H9 (cell line): ENCODE data around the gene ATF7. TPM values are rescaled to one million over a fixed set of nuclear protein-coding genes. Genes with fewer than 3 reads are reported as not detected.

Experiments used
- DNase-seq: peaks from one replicate; pipeline ENCODE4 v3.0.0-alpha.2; 2017
- H2AFZ ChIP-seq: one replicate; pipeline ENCODE4 v1.6.1; 2013; ENCODE audit warnings: mild to moderate bottlenecking, low read length, control low read depth, moderate library complexity
- H2AK5ac ChIP-seq: 2 replicates; pipeline ENCODE4 v1.6.1; 2013; ENCODE audit warnings: low read length, control low read depth, mixed read lengths; ENCODE audit not compliant: insufficient read length
- H2BK120ac ChIP-seq: one replicate; pipeline ENCODE4 v1.6.1; 2013; ENCODE audit warnings: low read depth, mild to moderate bottlenecking, low read length, control low read depth, inconsistent platforms; ENCODE audit not compliant: poor library complexity, severe bottlenecking
- H2BK12ac ChIP-seq: 2 replicates; pipeline ENCODE4 v1.6.1; 2013; ENCODE audit warnings: low read length, control low read depth, mixed read lengths, low read depth; ENCODE audit not compliant: insufficient read length
- H2BK15ac ChIP-seq: 2 replicates; pipeline ENCODE4 v1.6.1; 2013; ENCODE audit warnings: low read depth, low read length, control low read depth
- H2BK20ac ChIP-seq: one replicate; pipeline ENCODE4 v1.6.1; 2013; ENCODE audit warnings: low read depth, mild to moderate bottlenecking, low read length, control low read depth, inconsistent platforms; ENCODE audit not compliant: poor library complexity, severe bottlenecking
- H2BK5ac ChIP-seq: 2 replicates; pipeline ENCODE4 v1.6.1; 2013; ENCODE audit warnings: low read length, control low read depth, mixed read lengths; ENCODE audit not compliant: insufficient read length
- H3K14ac ChIP-seq: 2 replicates; pipeline ENCODE4 v1.6.1; 2013; ENCODE audit warnings: low read length, control low read depth; ENCODE audit not compliant: insufficient read depth
- H3K18ac ChIP-seq: 2 replicates; pipeline ENCODE4 v1.6.1; 2013; ENCODE audit warnings: low read depth, mild to moderate bottlenecking, mixed read lengths, low read length, control low read depth; ENCODE audit not compliant: insufficient read length
- H3K23ac ChIP-seq: 2 replicates; pipeline ENCODE4 v1.6.1; 2013; ENCODE audit warnings: low read length, control low read depth, mixed read lengths, low read depth; ENCODE audit not compliant: insufficient read length
- H3K23me2 ChIP-seq: 2 replicates; pipeline ENCODE4 v1.6.1; 2013; ENCODE audit warnings: low read depth, mild to moderate bottlenecking, mixed read lengths, low read length, control low read depth; ENCODE audit not compliant: insufficient read length, poor library complexity, severe bottlenecking
- H3K27ac ChIP-seq: 2 replicates; pipeline ENCODE4 v1.5.1; 2013; ENCODE audit warnings: low read length, control low read depth, mixed read lengths, low read depth; ENCODE audit not compliant: insufficient read length
- H3K27me3 ChIP-seq: 2 replicates; pipeline ENCODE4 v1.6.1; 2013; ENCODE audit warnings: low read length, control low read depth, inconsistent platforms; ENCODE audit not compliant: insufficient read depth
- H3K4ac ChIP-seq: 2 replicates; pipeline ENCODE4 v1.6.1; 2013; ENCODE audit warnings: low read depth, mild to moderate bottlenecking, control low read depth, inconsistent platforms, low read length, moderate library complexity
- H3K4me1 ChIP-seq: 2 replicates; pipeline ENCODE4 v1.6.1; 2013; ENCODE audit warnings: low read length, control low read depth, inconsistent platforms; ENCODE audit not compliant: insufficient read depth
- H3K4me2 ChIP-seq: 2 replicates; pipeline ENCODE4 v1.6.1; 2013; ENCODE audit warnings: low read length, control low read depth, mixed read lengths; ENCODE audit not compliant: insufficient read length, insufficient read depth
- H3K56ac ChIP-seq: 2 replicates; pipeline ENCODE4 v1.6.1; 2013; ENCODE audit warnings: low read depth, mild to moderate bottlenecking, mixed read lengths, low read length, control low read depth; ENCODE audit not compliant: insufficient read length
- H3K79me1 ChIP-seq: 2 replicates; pipeline ENCODE4 v1.6.1; 2013; ENCODE audit warnings: low read depth, mild to moderate bottlenecking, moderate library complexity, low read length, control low read depth, inconsistent platforms; ENCODE audit not compliant: insufficient read depth, poor library complexity, severe bottlenecking
- H3K79me2 ChIP-seq: 2 replicates; pipeline ENCODE4 v1.6.1; 2013; ENCODE audit warnings: low read length, control low read depth, inconsistent platforms; ENCODE audit not compliant: insufficient read depth
- H3K9ac ChIP-seq: 2 replicates; pipeline ENCODE4 v1.6.1; 2013; ENCODE audit warnings: low read length, control low read depth, mixed read lengths; ENCODE audit not compliant: insufficient read length; ENCODE audit errors: extremely low read depth
- H3K9me3 ChIP-seq: one replicate; pipeline ENCODE4 v1.6.1; 2013; ENCODE audit warnings: low read depth, low read length, inconsistent platforms; ENCODE audit not compliant: control insufficient read depth
- H3T11ph ChIP-seq: one replicate; pipeline ENCODE4 v1.6.1; 2013; ENCODE audit warnings: mild to moderate bottlenecking, low read length, control low read depth, inconsistent platforms
- H4K20me1 ChIP-seq: one replicate; pipeline ENCODE4 v1.6.1; 2013; ENCODE audit not compliant: control insufficient read depth, insufficient read length, insufficient read depth
- H4K5ac ChIP-seq: 2 replicates; pipeline ENCODE4 v1.6.1; 2013; ENCODE audit warnings: low read depth, mild to moderate bottlenecking, mixed read lengths, low read length, control low read depth; ENCODE audit not compliant: insufficient read length
- H4K8ac ChIP-seq: replicated peaks from 2 replicates; pipeline ENCODE4 v1.6.1; 2013; ENCODE audit warnings: low read length, control low read depth, mixed read lengths, low read depth; ENCODE audit not compliant: insufficient read length
- H4K91ac ChIP-seq: 2 replicates; pipeline ENCODE4 v1.6.1; 2013; ENCODE audit warnings: low read depth, mild to moderate bottlenecking, moderate library complexity, mixed read lengths, low read length, control low read depth; ENCODE audit not compliant: insufficient read length
- H3K27ac Mint-ChIP-seq, 3 experiments: 2 replicates in 2 of 3; 3 replicates in 1 of 3; pipeline ENCODE4 v1.8.0; 2020 to 2021; ENCODE audit warnings: mixed read lengths in 3 of 3, mild to moderate bottlenecking in 1 of 3, moderate library complexity in 1 of 3
- H3K27me3 Mint-ChIP-seq: 2 replicates; pipeline ENCODE4 v1.8.0; 2021; ENCODE audit warnings: low read depth, mild to moderate bottlenecking, moderate library complexity, mixed read lengths
- H3K36me3 Mint-ChIP-seq, 3 experiments: 2 replicates in 2 of 3; 3 replicates in 1 of 3; pipeline ENCODE4 v1.8.0; 2020 to 2021; ENCODE audit warnings: low read depth in 3 of 3, mixed read lengths in 3 of 3; ENCODE audit not compliant: insufficient read depth in 1 of 3
- H3K4me1 Mint-ChIP-seq, 2 experiments: 2 replicates each; pipeline ENCODE4 v1.8.0; 2020; ENCODE audit warnings: mixed read lengths in 2 of 2
- H3K4me3 Mint-ChIP-seq, 2 experiments: 2 replicates in 1 of 2; 3 replicates in 1 of 2; pipeline ENCODE4 v1.8.0; 2020 to 2021; ENCODE audit warnings: mild to moderate bottlenecking in 2 of 2, mixed read lengths in 2 of 2, moderate library complexity in 1 of 2
- H3K9me3 Mint-ChIP-seq, 2 experiments: 2 replicates in 1 of 2; 3 replicates in 1 of 2; pipeline ENCODE4 v1.8.0; 2020; ENCODE audit warnings: mild to moderate bottlenecking in 2 of 2, mixed read lengths in 2 of 2, moderate library complexity in 1 of 2
- CTCF ChIP-seq: fragments of 200-600 bp; sonication (generic); conservative IDR thresholded peaks from 3 replicates; pipeline ENCODE4 v1.8.0; 2021; ENCODE audit warnings: antibody characterized with exemption, mild to moderate bottlenecking
- WGBS: extraction: QIAGEN DNeasy Blood & Tissue Kit; methylation state at CpG from one replicate; pipeline ENCODE4 v1.1.7; 2013; ENCODE audit warnings: missing lambda C conversion rate, low lambda C conversion rate, mixed read lengths; ENCODE audit not compliant: insufficient read length; ENCODE audit errors: extremely low coverage; 5-methylcytosine and 5-hydroxymethylcytosine counted together
- total RNA-seq: library from RNA; stranded (reverse); gene quantifications from 2 replicates; pipeline ENCODE4 v1.2.1, GENCODE V29; 2021

ATF7 gene
- total RNA-seq, 1 experiment from 2014 or later, result 17.7 TPM

- Mint-ChIP-seq H3K36me3 (peaks cover 3 to 28% (median 4%) of the 10 kb centered on the region in 3 experiments; a peak in 4 of 7 replicates), H3K27ac (peak overlapping the region in 1 of 3 experiments; percentile 19; a peak in 2 of 7 replicates)
- no CpG with 5 or more reads among the region's 6 CpGs for WGBS
These were observed 111.4 kb downstream of the ATF7 start for GRCh38 chr12:53514628-53515290.

More at GRCh38 chr12:53514628-53515290, 111.4 kb downstream of the ATF7 start:
- no peaks in the 10 kb centered on the region for H3K27me3 ChIP-seq
- Mint-ChIP-seq H3K4me3 (no peak overlapping the region), H3K27me3 (no peaks in the 10 kb centered on the region), H3K4me1 (peaks cover 0 to 8% of the 10 kb centered on the region in 2 experiments; a peak in 3 of 4 replicates), H3K9me3 (no peaks in the 10 kb centered on the region)
- H3T11ph ChIP-seq, result no peak overlapping the region
- no peak for TF ChIP-seq CTCF
- H3K23me2 ChIP-seq, result no peaks in the 10 kb centered on the region
- no peaks in the 10 kb centered on the region for H4K20me1 ChIP-seq
- no peak overlapping the region for H4K5ac ChIP-seq
- no peak overlapping the region for H2BK5ac ChIP-seq
- no peak overlapping the region for H3K4me2 ChIP-seq
- no peak overlapping the region for H3K9ac ChIP-seq
- H3K9me3 ChIP-seq, result no peaks in the 10 kb centered on the region
- H2BK15ac ChIP-seq, result no peak overlapping the region
- H2BK120ac ChIP-seq, result no peak overlapping the region
- H3K56ac ChIP-seq, result no peak overlapping the region
- H3K18ac ChIP-seq, result no peak overlapping the region
- no peak overlapping the region for H2AK5ac ChIP-seq
- H2AFZ ChIP-seq, result no peak overlapping the region
- H3K79me1 ChIP-seq, result no peaks in the 10 kb centered on the region
- H4K91ac ChIP-seq, result no peak overlapping the region
- H3K4me1 ChIP-seq, result no peaks in the 10 kb centered on the region; the same call in 1 of the 2 replicates
- no peak overlapping the region for H2BK12ac ChIP-seq
- no peak overlapping the region for H4K8ac ChIP-seq
- H3K4ac ChIP-seq, result no peak overlapping the region
- H3K14ac ChIP-seq, result no peak overlapping the region
- H2BK20ac ChIP-seq, result no peak overlapping the region
- H3K79me2 ChIP-seq, result no peaks in the 10 kb centered on the region
- no peak overlapping the region for H3K27ac ChIP-seq
- H3K23ac ChIP-seq, result no peak overlapping the region
- DNase-seq, result no peak
